ENCODE measurements around the gene GADD45B.

Gene GADD45B

GRCh38 chr19:2484178-2484937, 8.4 kb downstream of the GADD45B start:
- TF ChIP-seq, protein P1, sequence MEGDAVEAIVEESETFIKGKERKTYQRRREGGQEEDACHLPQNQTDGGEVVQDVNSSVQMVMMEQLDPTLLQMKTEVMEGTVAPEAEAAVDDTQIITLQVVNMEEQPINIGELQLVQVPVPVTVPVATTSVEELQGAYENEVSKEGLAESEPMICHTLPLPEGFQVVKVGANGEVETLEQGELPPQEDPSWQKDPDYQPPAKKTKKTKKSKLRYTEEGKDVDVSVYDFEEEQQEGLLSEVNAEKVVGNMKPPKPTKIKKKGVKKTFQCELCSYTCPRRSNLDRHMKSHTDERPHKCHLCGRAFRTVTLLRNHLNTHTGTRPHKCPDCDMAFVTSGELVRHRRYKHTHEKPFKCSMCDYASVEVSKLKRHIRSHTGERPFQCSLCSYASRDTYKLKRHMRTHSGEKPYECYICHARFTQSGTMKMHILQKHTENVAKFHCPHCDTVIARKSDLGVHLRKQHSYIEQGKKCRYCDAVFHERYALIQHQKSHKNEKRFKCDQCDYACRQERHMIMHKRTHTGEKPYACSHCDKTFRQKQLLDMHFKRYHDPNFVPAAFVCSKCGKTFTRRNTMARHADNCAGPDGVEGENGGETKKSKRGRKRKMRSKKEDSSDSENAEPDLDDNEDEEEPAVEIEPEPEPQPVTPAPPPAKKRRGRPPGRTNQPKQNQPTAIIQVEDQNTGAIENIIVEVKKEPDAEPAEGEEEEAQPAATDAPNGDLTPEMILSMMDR (IDR thresholded peaks at IDR 0.05): no peak
- no peak overlapping the region for H3K27ac ChIP-seq
- no peak for DNase-seq (ENCODE audit: low spot score)
- no peak overlapping the region for H3K4me3 ChIP-seq

- Histone ChIP-seq H3K4me3 (no peak overlapping the region), H3K27ac (no peak overlapping the region)
- DNase-seq (ENCODE audit: low spot score): no peak
- TF ChIP-seq, protein P1 (IDR thresholded peaks at IDR 0.05): no peak
Measured at GRCh38 chr19:2485428-2485827, 9.5 kb downstream of the GADD45B start.

GRCh38 chr19:2487090-2487489, 11.2 kb downstream of the GADD45B start:
- H3K4me3 ChIP-seq: no peak overlapping the region
- TF ChIP-seq, protein P1 (IDR thresholded peaks at IDR 0.05): no peak

DNA sequence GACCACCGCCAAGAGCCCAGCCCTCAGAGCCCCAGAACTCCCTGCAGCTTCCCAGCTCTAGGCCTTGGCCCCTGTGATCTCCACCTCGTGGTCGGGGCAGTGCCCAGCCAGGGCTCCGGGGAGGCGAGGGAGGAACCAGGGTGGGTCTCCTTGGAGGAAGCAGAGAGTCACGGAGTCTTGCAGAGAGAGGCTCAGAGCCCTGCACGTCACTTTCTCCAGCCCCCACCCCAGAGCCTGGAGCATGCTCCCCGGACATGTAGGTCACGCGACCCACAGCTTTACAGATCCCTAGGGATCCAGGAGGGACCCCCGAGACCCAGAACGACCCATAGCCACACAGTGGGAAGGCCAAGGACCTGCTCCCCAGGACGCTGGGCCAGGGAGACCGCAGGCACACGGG, 11.9 kb downstream of the GADD45B start:
- TF ChIP-seq, protein P1 (IDR thresholded peaks at IDR 0.05): no peak
- DNase-seq (ENCODE audit: low spot score): no peak
- Histone ChIP-seq H3K27ac (peak overlapping the region in 1 of 2 donors; percentile 80), H3K4me3 (peak overlapping the region; percentile 75)

More at GRCh38 chr19:2487090-2487489, 11.2 kb downstream of the GADD45B start:
- H3K27ac ChIP-seq: no peak overlapping the region
- no peak for DNase-seq (ENCODE audit: low spot score)

GRCh38 chr19:2488405-2488941, 12.5 kb downstream of the GADD45B start:
- H3K27ac ChIP-seq: peak overlapping the region; percentile 65 to 80
- DNase-seq (ENCODE audit: low spot score): no peak
- peak overlapping the region; percentile 75 for H3K4me3 ChIP-seq
- TF ChIP-seq, protein P1 (IDR thresholded peaks at IDR 0.05): no peak

DNA sequence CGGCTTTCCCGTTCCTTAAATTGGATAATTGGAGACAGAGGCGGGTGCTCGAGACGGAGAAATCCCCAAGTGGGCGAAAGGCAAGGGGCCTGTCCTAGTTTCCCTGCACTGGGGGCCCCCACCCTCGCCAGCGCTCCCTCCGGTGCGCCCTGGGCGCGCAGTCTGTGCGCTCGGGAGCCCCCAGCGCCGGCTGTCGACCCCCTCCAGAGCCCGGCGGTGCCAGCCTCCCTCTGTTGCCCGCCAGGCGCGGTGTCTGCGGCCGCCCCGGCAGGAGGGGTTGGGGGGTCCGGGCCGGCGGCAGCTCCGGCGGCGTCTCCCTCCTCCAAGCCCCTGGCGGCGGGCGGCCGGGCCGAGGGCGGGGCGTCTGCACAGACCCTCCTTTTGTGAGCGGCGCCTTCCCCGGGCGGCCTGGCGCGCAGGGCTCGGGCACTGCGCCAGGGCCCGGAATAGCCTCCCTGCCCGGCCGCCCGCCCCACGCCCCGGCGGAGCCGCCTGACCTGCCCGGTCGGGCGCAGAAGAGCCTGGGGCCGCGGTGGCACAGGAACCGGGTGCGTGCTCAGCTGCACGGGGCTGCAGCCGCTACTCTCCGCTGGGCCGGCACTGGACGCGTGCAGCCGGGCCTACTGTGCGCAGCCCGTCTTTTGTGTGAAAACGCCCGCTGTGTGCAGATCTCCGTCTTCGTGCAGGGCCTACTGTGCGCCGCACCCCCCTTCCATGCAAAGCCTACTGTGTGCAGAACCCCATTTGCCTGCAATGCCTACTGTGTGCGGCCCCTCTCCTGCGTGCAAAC, 13.2 kb downstream of the GADD45B start:
- Histone ChIP-seq H3K27ac (peak overlapping the region; percentile 65 to 80), H3K4me3 (peak overlapping the region; percentile 75)

More for the DNA sequence above, 13.2 kb downstream of the GADD45B start:
- TF ChIP-seq, protein P1 (IDR thresholded peaks at IDR 0.05): no peak
- no peak for DNase-seq (ENCODE audit: low spot score)
